Neural progenitor cell (in vitro differentiated cells): ENCODE measurements around the gene TBX6.

ENCODE experiments used
- CTCF ChIP-seq: fragments of 200-600 bp; sonication (generic); IDR thresholded peaks from 2 replicates; pipeline ENCODE4 v1.5.1; 2017; ENCODE audit warnings: antibody characterized with exemption, mild to moderate bottlenecking
- EZH2 ChIP-seq: fragments of 200-600 bp; sonication (generic); IDR thresholded peaks from 2 replicates; pipeline ENCODE4 v1.6.1; 2017; ENCODE audit warnings: antibody characterized with exemption, mild to moderate bottlenecking, moderate library complexity
- EZH2phosphoT487 ChIP-seq: fragments of 200-600 bp; sonication (generic); IDR thresholded peaks from 2 replicates; pipeline ENCODE4 v1.6.1; 2017; ENCODE audit warnings: antibody characterized with exemption

- no peak for TF ChIP-seq CTCF
- no peak for TF ChIP-seq EZH2
- TF ChIP-seq EZH2phosphoT487: no peak
Measured at GRCh38 chr16:30065102-30065942, 26.4 kb downstream of the TBX6 start, which contains the start of gene ALDOA.
